HFF-Myc (cell line): ENCODE results near the gene NDC80.
"Not testable (repeated sequence)": the region's sequence is repeated elsewhere in the genome, so short reads cannot be mapped to it uniquely, and the experiment has no call there.

ENCODE experiments used
- DNase-seq: peaks from one replicate; pipeline ENCODE4 v3.0.0-alpha.2; 2011; ENCODE audit warnings: low read depth; ENCODE audit errors: extremely low read depth
- H3K4me3 ChIP-seq: replicated peaks from 2 replicates; pipeline ENCODE4 v1.5.1; 2011; ENCODE audit warnings: low read depth, mild to moderate bottlenecking, control low read depth, low read length
- TF ChIP-seq, protein P1 (sequence below): IDR thresholded peaks from 2 replicates; pipeline ENCODE4 v1.5.1; 2012; ENCODE audit warnings: mild to moderate bottlenecking, low read depth, low read length, control low read depth; ENCODE audit errors: missing control alignments

Gene NDC80

DNA sequence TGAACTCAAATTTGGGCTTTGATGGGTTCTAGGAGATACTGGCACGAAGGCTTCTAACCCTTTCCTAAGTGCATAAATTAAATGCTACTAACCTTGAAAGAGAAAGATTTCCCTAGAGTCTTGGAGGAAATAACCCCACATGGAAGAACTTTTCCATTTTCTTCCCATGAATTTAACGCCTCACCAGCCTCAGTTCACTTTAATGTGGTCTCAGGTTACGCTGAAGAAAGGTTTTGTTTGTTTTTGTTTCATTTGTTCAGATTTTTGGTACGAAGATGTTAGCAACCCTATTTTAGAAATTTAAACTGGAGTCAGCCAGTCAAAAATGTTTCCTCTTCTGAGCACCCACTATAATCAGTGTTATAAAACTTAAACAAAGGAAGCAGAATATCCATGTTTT is 30.8 kb upstream of the NDC80 start:
- H3K4me3 ChIP-seq: no peak overlapping the region
- TF ChIP-seq, protein P1, sequence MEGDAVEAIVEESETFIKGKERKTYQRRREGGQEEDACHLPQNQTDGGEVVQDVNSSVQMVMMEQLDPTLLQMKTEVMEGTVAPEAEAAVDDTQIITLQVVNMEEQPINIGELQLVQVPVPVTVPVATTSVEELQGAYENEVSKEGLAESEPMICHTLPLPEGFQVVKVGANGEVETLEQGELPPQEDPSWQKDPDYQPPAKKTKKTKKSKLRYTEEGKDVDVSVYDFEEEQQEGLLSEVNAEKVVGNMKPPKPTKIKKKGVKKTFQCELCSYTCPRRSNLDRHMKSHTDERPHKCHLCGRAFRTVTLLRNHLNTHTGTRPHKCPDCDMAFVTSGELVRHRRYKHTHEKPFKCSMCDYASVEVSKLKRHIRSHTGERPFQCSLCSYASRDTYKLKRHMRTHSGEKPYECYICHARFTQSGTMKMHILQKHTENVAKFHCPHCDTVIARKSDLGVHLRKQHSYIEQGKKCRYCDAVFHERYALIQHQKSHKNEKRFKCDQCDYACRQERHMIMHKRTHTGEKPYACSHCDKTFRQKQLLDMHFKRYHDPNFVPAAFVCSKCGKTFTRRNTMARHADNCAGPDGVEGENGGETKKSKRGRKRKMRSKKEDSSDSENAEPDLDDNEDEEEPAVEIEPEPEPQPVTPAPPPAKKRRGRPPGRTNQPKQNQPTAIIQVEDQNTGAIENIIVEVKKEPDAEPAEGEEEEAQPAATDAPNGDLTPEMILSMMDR: no peak
- no peak for DNase-seq

GRCh38 chr18:2541925-2542563 is 29.3 kb upstream of the NDC80 start:
- TF ChIP-seq, protein P1: peak; percentile 40
- not testable (repeated sequence) for H3K4me3 ChIP-seq, DNase-seq

GRCh38 chr18:2545155-2545554 is 26.2 kb upstream of the NDC80 start:
- no peak overlapping the region for H3K4me3 ChIP-seq
- no peak for DNase-seq
- TF ChIP-seq, protein P1: no peak

GRCh38 chr18:2547477-2548087 is 23.8 kb upstream of the NDC80 start:
- H3K4me3 ChIP-seq: no peak overlapping the region
- DNase-seq: peak; percentile 30
- TF ChIP-seq, protein P1: no peak

DNA sequence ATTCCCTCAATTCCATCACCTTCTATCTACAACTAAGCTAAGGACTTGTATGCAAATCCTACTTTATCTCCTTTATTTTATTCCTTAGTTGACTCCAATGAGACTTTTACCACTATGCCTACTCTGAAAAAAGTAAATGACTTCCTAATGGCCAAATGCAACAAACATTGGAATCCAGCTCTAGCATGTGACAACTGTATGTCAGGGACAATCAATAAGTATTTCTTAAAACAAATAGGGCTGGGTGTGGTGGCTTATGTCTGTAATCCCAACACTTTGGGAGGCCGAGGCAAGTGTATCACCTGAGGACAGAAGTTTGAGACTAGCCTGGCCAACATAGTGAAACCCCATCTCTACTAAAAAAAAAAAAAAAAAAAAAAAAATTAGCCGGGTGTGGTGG is 21.9 kb upstream of the NDC80 start:
- TF ChIP-seq, protein P1: no peak
- H3K4me3 ChIP-seq: no peak overlapping the region
- no peak for DNase-seq

DNA sequence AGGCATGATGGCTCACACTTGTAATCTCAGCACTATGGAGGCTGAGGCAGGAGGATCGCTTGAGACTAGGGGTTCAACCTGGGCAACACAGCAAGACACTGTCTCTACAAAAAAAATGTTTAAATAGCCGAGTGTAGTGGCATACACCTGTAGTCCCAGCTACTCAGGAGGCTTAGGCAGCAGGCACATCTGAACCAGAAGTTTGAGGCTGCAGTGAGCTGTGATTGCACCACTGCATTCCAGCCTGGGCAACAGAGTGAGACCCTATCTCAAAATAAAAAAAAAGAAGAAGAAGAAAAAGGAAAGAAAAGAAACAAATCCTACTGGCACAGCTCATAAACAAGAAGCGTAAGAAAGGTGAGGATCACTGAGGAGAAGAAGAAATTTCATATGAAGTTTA is 19.9 kb upstream of the NDC80 start:
- TF ChIP-seq, protein P1: no peak
- no peak for DNase-seq
- H3K4me3 ChIP-seq: no peak overlapping the region
